Transverse colon (tissue), 4 donors: Measurements from ENCODE around the gene RTN4. TPM values are rescaled to one million over a fixed set of nuclear protein-coding genes. Genes with fewer than 3 reads are reported as not detected.

ENCODE experiments used
- DNase-seq: peaks from one replicate; pipeline ENCODE4 v3.0.0-alpha.2; 2019
- H3K27ac ChIP-seq, 4 donors: fragments of 200-600 bp; sonication (generic); 2 replicates each; pipeline ENCODE4 v1.5.1; 2016 to 2018; ENCODE audit warnings: inconsistent platforms in 4 of 4
- H3K27me3 ChIP-seq: fragments of 200-600 bp; sonication (generic); 2 replicates; pipeline ENCODE4 v1.5.1; 2017; ENCODE audit warnings: inconsistent platforms
- H3K36me3 ChIP-seq, 4 donors: fragments of 200-600 bp; sonication (generic); 2 replicates each; pipeline ENCODE4 v1.5.1; 2017 to 2019; ENCODE audit warnings: inconsistent platforms in 4 of 4
- H3K4me1 ChIP-seq, 4 donors: fragments of 200-600 bp; sonication (generic); 2 replicates each; pipeline ENCODE4 v1.5.1; 2017 to 2020; ENCODE audit warnings: inconsistent platforms in 4 of 4
- H3K4me3 ChIP-seq, 4 donors: fragments of 200-600 bp; sonication (generic); 1 replicate in 1 of 4; 2 replicates in 3 of 4; pipeline versions ENCODE4 v1.5.1 to v1.6.1; 2017 to 2019; ENCODE audit warnings: inconsistent platforms in 4 of 4
- H3K9me3 ChIP-seq, 2 donors: fragments of 200-600 bp; sonication (generic); 2 replicates each; pipeline ENCODE4 v1.5.1; 2017 to 2019; ENCODE audit warnings: inconsistent platforms in 2 of 2
- CTCF ChIP-seq, 5 experiments: fragments of 200-600 bp in 3 of 5; fragments of 450-650 bp in 2 of 5; sonication (generic) in 3 of 5; IDR thresholded peaks; 1 replicate in 2 of 5; 2 replicates in 3 of 5; pipeline ENCODE4 v1.5.1; 2016 to 2017; ENCODE audit warnings: antibody characterized with exemption in 5 of 5, inconsistent platforms in 3 of 5, mild to moderate bottlenecking in 2 of 5, moderate library complexity in 1 of 5
- EP300 ChIP-seq: sonication (generic); formaldehyde crosslinking; IDR thresholded peaks from one replicate; pipeline ENCODE4 v1.6.1; 2017; ENCODE audit warnings: antibody characterized with exemption, low read depth
- POLR2A ChIP-seq: fragments of 450-650 bp; IDR thresholded peaks from one replicate; pipeline ENCODE4 v1.6.1; 2016; ENCODE audit warnings: antibody characterized with exemption, mild to moderate bottlenecking, moderate library complexity
- POLR2AphosphoS5 ChIP-seq, 3 donors: sonication (generic); formaldehyde crosslinking; IDR thresholded peaks; one replicate each; pipeline ENCODE4 v1.6.1; 2016; ENCODE audit warnings: antibody characterized with exemption in 3 of 3
- WGBS, 2 donors: methylation state at CpG; one replicate each; pipeline ENCODE4 v1.1.5; 2018; ENCODE audit warnings: low coverage in 1 of 2; 5-methylcytosine and 5-hydroxymethylcytosine counted together
- in situ Hi-C, 4 donors: fragments of 200-750 bp; cut with MboI; loops; one replicate each; pipeline versions ENCODE4 v1.15.0 to v1.15.1; 2017; ENCODE audit warnings: low sequenced_read_pairs in 3 of 4, low pct_ligation_motif_present in 1 of 4, low pct_unique_long_range_greater_than_20kb in 1 of 4
- intact Hi-C: fragments of 100-400 bp; cut with DNase I; formaldehyde crosslinking; loops from one replicate; pipeline ENCODE4 v1.15.1; 2023; ENCODE audit warnings: low total_unique reads
- total RNA-seq, 4 donors: library from RNA; depleted of rRNA; stranded (reverse); fragments of >200 nt; gene quantifications; one replicate each; pipeline ENCODE4 v1.1.0, GENCODE V29; 2016

The RTN4 gene
- total RNA-seq, 4 donors from 2014 or later, result 82.2 to 212 (median 183) TPM

GRCh38 chr2:55049043-55049820, 1.0 kb downstream of the RTN4 start:
- TF ChIP-seq POLR2AphosphoS5 (IDR thresholded peaks at IDR 0.05) (peak; percentile 41 to 77 (median 66)), CTCF (IDR thresholded peaks at IDR 0.05) (peak; percentile 48 to 88 (median 61)), POLR2A (peak; percentile 63), EP300 (no peak)
- peak; percentile 92 for DNase-seq
- H3K9me3 ChIP-seq, result no peaks in the 10 kb centered on the region
- 0% methylated on average over 36 of the region's 56 CpGs; no CpG with 5 or more reads in 1 of the 2 donors for WGBS, 2 donors
- peak overlapping the region; percentile 97 to 100 (median 98) for H3K27ac ChIP-seq
- H3K4me1 ChIP-seq, result peaks cover 15 to 53% (median 38%) of the 10 kb centered on the region in 4 donors
- H3K27me3 ChIP-seq, result no peaks in the 10 kb centered on the region
- peak overlapping the region; percentile 93 to 96 (median 96) for H3K4me3 ChIP-seq
- no peaks in the 10 kb centered on the region for H3K36me3 ChIP-seq
- intact Hi-C loops, result loop anchor here (5.0 kb wide), 1 partner anchor 118 kb away; no protein-coding TSS in a partner anchor
- in situ Hi-C loops, result loop anchor here in 3 of 4 donors (10.0 to 25.0 kb wide), 2 partner anchors 113 to 116 kb away; no protein-coding TSS in a partner anchor

- in situ Hi-C loops (loop anchor here in 3 of 4 donors (10.0 to 25.0 kb wide), 2 partner anchors 114 to 116 kb away; no protein-coding TSS in a partner anchor), intact Hi-C loops (loop anchor here (5.0 kb wide), 1 partner anchor 119 kb away; no protein-coding TSS in a partner anchor)
These were observed 1.7 kb downstream of the RTN4 start for GRCh38 chr2:55048508-55049042.

GRCh38 chr2:55047677-55048299, 2.5 kb downstream of the RTN4 start:
- TF ChIP-seq CTCF (IDR thresholded peaks at IDR 0.05) (no peak), POLR2AphosphoS5 (IDR thresholded peaks at IDR 0.05) (no peak), EP300 (no peak), POLR2A (no peak)
- peak overlapping the region in 3 of 4 donors; percentile 93 to 96 (median 95) for H3K4me3 ChIP-seq
- intact Hi-C loops, result loop anchor here (5.0 kb wide), 1 partner anchor 120 kb away; no protein-coding TSS in a partner anchor
- H3K27ac ChIP-seq, result peak overlapping the region; percentile 97 to 100 (median 98)
- H3K9me3 ChIP-seq, result no peaks in the 10 kb centered on the region
- in situ Hi-C loops, result loop anchor here in 3 of 4 donors (10.0 to 25.0 kb wide), 2 partner anchors 115 to 117 kb away; no protein-coding TSS in a partner anchor
- no peak for DNase-seq
- H3K36me3 ChIP-seq, result no peaks in the 10 kb centered on the region
- no peaks in the 10 kb centered on the region for H3K27me3 ChIP-seq
- WGBS, 2 donors, result 9 to 14% methylated on average over 9 of the region's 9 CpGs
- peaks cover 15 to 66% (median 38%) of the 10 kb centered on the region in 4 donors for H3K4me1 ChIP-seq

More at GRCh38 chr2:55048508-55049042, 1.7 kb downstream of the RTN4 start:
- peak; percentile 37 for DNase-seq
- WGBS, 2 donors, result 0 to 2% methylated on average over 10 to 16 of the region's 16 CpGs
- no peaks in the 10 kb centered on the region for H3K36me3 ChIP-seq
- no peaks in the 10 kb centered on the region for H3K9me3 ChIP-seq
- peak overlapping the region; percentile 93 to 96 (median 96) for H3K4me3 ChIP-seq
- TF ChIP-seq CTCF (IDR thresholded peaks at IDR 0.05) (no peak), EP300 (peak; percentile 18)
- H3K4me1 ChIP-seq, result peaks cover 15 to 59% (median 38%) of the 10 kb centered on the region in 4 donors
- peak overlapping the region; percentile 97 to 100 (median 98) for H3K27ac ChIP-seq
- no peaks in the 10 kb centered on the region for H3K27me3 ChIP-seq

- intact Hi-C loops, result loop anchor here (5.0 kb wide), 1 partner anchor 122 kb away; no protein-coding TSS in a partner anchor
- H3K9me3 ChIP-seq, result no peaks in the 10 kb centered on the region
- H3K4me1 ChIP-seq, result peaks cover 3 to 69% (median 37%) of the 10 kb centered on the region in 4 donors
- H3K36me3 ChIP-seq, result no peaks in the 10 kb centered on the region
- no peak overlapping the region for H3K4me3 ChIP-seq
- 70 to 77% methylated on average over 6 of the region's 6 CpGs for WGBS, 2 donors
- H3K27ac ChIP-seq, result peak overlapping the region in 2 of 4 donors; percentile 29 to 97
- no peak for DNase-seq
- in situ Hi-C loops, result loop anchor here in 3 of 4 donors (10.0 to 25.0 kb wide), 2 partner anchors 117 to 119 kb away; no protein-coding TSS in a partner anchor
- TF ChIP-seq POLR2A, result no peak
- no peak for TF ChIP-seq EP300
- TF ChIP-seq POLR2AphosphoS5 (IDR thresholded peaks at IDR 0.05), result no peak
- TF ChIP-seq CTCF (IDR thresholded peaks at IDR 0.05), result no peak
- H3K27me3 ChIP-seq, result no peaks in the 10 kb centered on the region
These were observed 4.5 kb downstream of the RTN4 start for GRCh38 chr2:55045780-55046179.
